A549 (cell line): ENCODE measurements around the gene LRRC3B. TPM values are rescaled to one million over a fixed set of nuclear protein-coding genes. Genes with fewer than 3 reads are reported as not detected.

Experiments
- ATAC-seq, 2 experiments: fragments of 200-7000 bp in 1 of 2; fragments of >200 bp in 1 of 2; cut with Nextera tagmentation in 1 of 2; cut with Tn5 transposase in 1 of 2; 3 replicates each; pipeline versions ENCODE4 v1.8.0 to v1.9.1; 2018 to 2020; ENCODE audit warnings: mild to moderate bottlenecking in 1 of 2, moderate library complexity in 1 of 2
- CTCF ChIA-PET: fragments of 300-600 bp; sonication (Branson Sonifier 250); formaldehyde crosslinking; extraction: SDS; loops from one replicate; lab custom pipeline; 2021; ENCODE audit warnings: antibody characterized with exemption, inconsistent platforms; lab: Yijun Ruan, JAX
- POLR2A ChIA-PET: fragments of 350-600 bp; formaldehyde crosslinking; extraction: SDS; loops from one replicate; lab custom pipeline; 2021; ENCODE audit warnings: antibody characterized with exemption, inconsistent platforms; lab: Yijun Ruan, JAX
- DNase-seq, 2 experiments: peaks; one replicate each; pipeline versions ENCODE4 v3.0.0 to v3.0.0-alpha.2; 2011 to 2016; ENCODE audit warnings: low read depth in 1 of 2, low spot score in 1 of 2
- FAIRE-seq: peaks from 2 replicates; lab custom pipeline; 2011; peaks lifted over from hg19 to GRCh38; lab: Jason Lieb, UNC
- H3K27ac ChIP-seq, 2 experiments: fragments of >200 bp; sonication (Bioruptor Twin); formaldehyde crosslinking; 3 replicates each; pipeline ENCODE4 v1.5.1; 2016 to 2017
- H3K4me1 ChIP-seq: fragments of >200 bp; sonication (Bioruptor Twin); formaldehyde crosslinking; 3 replicates; pipeline ENCODE4 v1.6.1; 2016
- H3K4me2 ChIP-seq: fragments of >200 bp; sonication (Bioruptor Twin); formaldehyde crosslinking; 3 replicates; pipeline ENCODE4 v1.6.1; 2016
- H3K4me3 ChIP-seq: fragments of >200 bp; sonication (Bioruptor Twin); formaldehyde crosslinking; 3 replicates; pipeline ENCODE4 v1.5.1; 2016
- H3K9me3 ChIP-seq: fragments of >200 bp; sonication (Bioruptor Twin); formaldehyde crosslinking; 3 replicates; pipeline ENCODE4 v1.6.1; 2016
- ATOH8 ChIP-seq: fragments of 250-450 bp; sonication (Bioruptor Pico); IDR thresholded peaks from 2 replicates; pipeline ENCODE4 v1.5.0; 2020; ENCODE audit warnings: low read depth, mild to moderate bottlenecking, moderate library complexity
- BHLHE40 ChIP-seq: IDR thresholded peaks from 2 replicates; pipeline ENCODE4 v1.6.1; 2012; ENCODE audit warnings: low read depth, low read length, inconsistent platforms
- CBX2 ChIP-seq: fragments of 200-600 bp; sonication (generic); IDR thresholded peaks from 2 replicates; pipeline ENCODE4 v1.6.1; 2016; ENCODE audit warnings: low read depth, mild to moderate bottlenecking, borderline replicate concordance
- CEBPB ChIP-seq, 2 experiments: fragments of >200 bp in 1 of 2; sonication (Bioruptor Twin) in 1 of 2; formaldehyde crosslinking in 1 of 2; IDR thresholded peaks; 2 replicates each; pipeline ENCODE4 v1.6.1; 2012 to 2016
- E2F6 ChIP-seq: IDR thresholded peaks from 2 replicates; pipeline ENCODE4 v1.6.1; 2012; ENCODE audit warnings: low read depth, borderline replicate concordance
- EHMT2 ChIP-seq: fragments of 200-600 bp; sonication (generic); IDR thresholded peaks from 2 replicates; pipeline ENCODE4 v1.6.1; 2016; ENCODE audit warnings: antibody characterized with exemption, low read depth, mild to moderate bottlenecking, moderate library complexity
- FOXS1 ChIP-seq: fragments of 250-450 bp; sonication (Bioruptor Pico); IDR thresholded peaks from 2 replicates; pipeline ENCODE4 v1.5.0; 2020; ENCODE audit warnings: mild to moderate bottlenecking, moderate library complexity
- HDAC2 ChIP-seq: fragments of 200-600 bp; sonication (generic); IDR thresholded peaks from 2 replicates; pipeline ENCODE4 v1.6.1; 2016
- HMGXB4 ChIP-seq: fragments of 250-450 bp; sonication (Bioruptor Pico); IDR thresholded peaks from 2 replicates; pipeline ENCODE4 v1.5.0; 2021; ENCODE audit warnings: mild to moderate bottlenecking, moderate library complexity, borderline replicate concordance
- HOXA7 ChIP-seq: fragments of 250-450 bp; sonication (Bioruptor Pico); IDR thresholded peaks from 2 replicates; pipeline ENCODE4 v1.5.0; 2020; ENCODE audit warnings: mild to moderate bottlenecking, moderate library complexity
- HOXB13 ChIP-seq: fragments of 250-450 bp; sonication (Bioruptor Pico); IDR thresholded peaks from 2 replicates; pipeline ENCODE4 v1.5.0; 2020; ENCODE audit warnings: low read depth, mild to moderate bottlenecking, moderate library complexity
- HOXB5 ChIP-seq: fragments of 250-450 bp; sonication (Bioruptor Pico); IDR thresholded peaks from 2 replicates; pipeline ENCODE4 v1.5.0; 2020; ENCODE audit warnings: mild to moderate bottlenecking, moderate library complexity
- JUNB ChIP-seq: fragments of >200 bp; sonication (Bioruptor Twin); formaldehyde crosslinking; IDR thresholded peaks from 2 replicates; pipeline ENCODE4 v1.6.1; 2016
- KDM1A ChIP-seq: fragments of 200-600 bp; sonication (generic); IDR thresholded peaks from 2 replicates; pipeline ENCODE4 v1.6.1; 2016; ENCODE audit warnings: low read depth, mild to moderate bottlenecking
- KDM5A ChIP-seq: fragments of 200-600 bp; sonication (generic); IDR thresholded peaks from 2 replicates; pipeline ENCODE4 v1.6.1; 2016; ENCODE audit warnings: antibody characterized with exemption, mild to moderate bottlenecking
- MAFK ChIP-seq: fragments of 450-650 bp; IDR thresholded peaks from 2 replicates; pipeline ENCODE4 v1.6.1; 2014; ENCODE audit not compliant: partially characterized antibody
- NFE2L2 ChIP-seq: fragments of 150-350 bp; conservative IDR thresholded peaks from 2 replicates; pipeline ENCODE4 v1.6.1; 2014; ENCODE audit warnings: low read length
- NPAS2 ChIP-seq: fragments of 250-450 bp; sonication (Bioruptor Pico); IDR thresholded peaks from 2 replicates; pipeline ENCODE4 v1.8.0; 2022; ENCODE audit warnings: mild to moderate bottlenecking, moderate library complexity, borderline replicate concordance
- NR3C1 ChIP-seq: fragments of >200 bp; sonication (Bioruptor Twin); formaldehyde crosslinking; IDR thresholded peaks from 3 replicates; pipeline ENCODE4 v1.6.1; 2017
- RARB ChIP-seq: fragments of 250-450 bp; sonication (Bioruptor Pico); IDR thresholded peaks from 2 replicates; pipeline ENCODE4 v1.8.0; 2021; ENCODE audit warnings: mild to moderate bottlenecking, moderate library complexity
- RCOR1 ChIP-seq: fragments of 150-350 bp; IDR thresholded peaks from 2 replicates; pipeline ENCODE4 v1.6.1; 2014; ENCODE audit warnings: antibody characterized with exemption, low read length, low read depth
- TP53 ChIP-seq: fragments of 250-450 bp; sonication (Bioruptor Pico); IDR thresholded peaks from 2 replicates; pipeline ENCODE4 v1.5.0; 2021; ENCODE audit warnings: mild to moderate bottlenecking, moderate library complexity
- USF2 ChIP-seq: fragments of 450-650 bp; IDR thresholded peaks from 2 replicates; pipeline ENCODE4 v1.6.1; 2014; ENCODE audit warnings: antibody characterized with exemption
- ZC3H11A ChIP-seq: fragments of 450-650 bp; IDR thresholded peaks from 2 replicates; pipeline ENCODE4 v1.6.1; 2014; ENCODE audit warnings: antibody characterized with exemption, mild to moderate bottlenecking
- ZFP36 ChIP-seq: fragments of 450-650 bp; IDR thresholded peaks from 2 replicates; pipeline ENCODE4 v1.6.1; 2014; ENCODE audit warnings: borderline replicate concordance; ENCODE audit not compliant: partially characterized antibody
- ZNF302 ChIP-seq: fragments of 250-450 bp; sonication (Bioruptor Pico); IDR thresholded peaks from 2 replicates; pipeline ENCODE4 v1.9.0; 2021; ENCODE audit warnings: inconsistent platforms, mild to moderate bottlenecking, moderate library complexity
- WGBS: methylation state at CpG from one replicate; pipeline ENCODE4 v1.1.6; 2017; ENCODE audit errors: missing lambda C conversion rate; 5-methylcytosine and 5-hydroxymethylcytosine counted together
- polyA plus RNA-seq, 4 experiments: library from polyadenylated mRNA; depleted of rRNA in 3 of 4; stranded (reverse); fragments of >200 nt; fragmentation: RNase III in 1 of 4; extraction: RNeasy Plus Mini Kit Qiagen cat#74134 plus additional on column Dnase treatment in 1 of 4; gene quantifications; 2 replicates in 3 of 4; 3 replicates in 1 of 4; pipeline ENCODE4 v1.2.3, GENCODE V29; 2011 to 2017

Gene LRRC3B
- polyA plus RNA-seq, 2 of the 4 experiments (the other 2 are of a cell fraction): not detected

- TF ChIP-seq ZNF302 (no peak), ZFP36 (no peak), ATOH8 (CRISPR knock-in tag) (no peak), CBX2 (no peak), HDAC2 (no peak), NPAS2 (CRISPR knock-in tag) (no peak), EHMT2 (no peak)
- TF ChIP-seq, all 56 proteins: peak for 0
Observed at GRCh38 chr3:26628915-26629314, 6.3 kb downstream of the LRRC3B start (continued).

- no peaks in the 10 kb centered on the region for H3K9me3 ChIP-seq
- no peak overlapping the region for H3K4me2 ChIP-seq
- no peak for TF ChIP-seq RCOR1
- TF ChIP-seq NR3C1: no peak
- no peak for TF ChIP-seq CEBPB (IDR thresholded peaks at IDR 0.05)
- no peak for TF ChIP-seq HOXB5 (CRISPR knock-in tag)
- no peak for TF ChIP-seq KDM5A
- no peak for TF ChIP-seq ZC3H11A
- TF ChIP-seq RARB: no peak
- no peak for TF ChIP-seq TP53 (CRISPR knock-in tag)
- TF ChIP-seq FOXS1: no peak
- ChIA-PET POLR2A (no interaction called here), CTCF (no interaction called here)
- no peak overlapping the region for H3K4me3 ChIP-seq
- no peaks in the 10 kb centered on the region for H3K4me1 ChIP-seq
- 8% methylated on average over 4 of the region's 4 CpGs for WGBS
- no peak overlapping the region for H3K27ac ChIP-seq
- FAIRE-seq: no peak
- no peak for ATAC-seq
- DNase-seq: no peak
Observed at GRCh38 chr3:26630669-26631389, 8.3 kb downstream of the LRRC3B start.

- POLR2A ChIA-PET: no interaction called here
- H3K9me3 ChIP-seq: no peaks in the 10 kb centered on the region
- WGBS: 0% methylated on average over 1 of the region's 1 CpG
- ATAC-seq (no peak), FAIRE-seq (no peak), DNase-seq (no peak)
- CTCF ChIA-PET: no interaction called here
- H3K4me1 ChIP-seq: no peaks in the 10 kb centered on the region
- H3K4me3 ChIP-seq: no peak overlapping the region
- H3K27ac ChIP-seq: no peak overlapping the region
- H3K4me2 ChIP-seq: no peak overlapping the region
- TF ChIP-seq KDM5A (no peak), HMGXB4 (CRISPR knock-in tag) (no peak), BHLHE40 (no peak)
Observed at GRCh38 chr3:26631390-26631738, 8.8 kb downstream of the LRRC3B start.

- no peak overlapping the region for H3K4me2 ChIP-seq
- 4% methylated on average over 5 of the region's 5 CpGs for WGBS
- no peak for TF ChIP-seq USF2
- no peak for TF ChIP-seq MAFK
- no peak for TF ChIP-seq E2F6
- TF ChIP-seq ATOH8 (CRISPR knock-in tag): no peak
- no peak for TF ChIP-seq JUNB
- TF ChIP-seq ZNF302: no peak
- no peak for TF ChIP-seq HOXB13 (CRISPR knock-in tag)
- no peak for TF ChIP-seq ZFP36
- TF ChIP-seq HOXA7 (CRISPR knock-in tag): no peak
- TF ChIP-seq RCOR1: no peak
- no peak for TF ChIP-seq KDM1A
- no peak for TF ChIP-seq BHLHE40
- TF ChIP-seq NFE2L2: no peak
- TF ChIP-seq ZC3H11A: no peak
Observed at GRCh38 chr3:26634601-26635000, 12.0 kb downstream of the LRRC3B start.

More at GRCh38 chr3:26634601-26635000, 12.0 kb downstream of the LRRC3B start:
- FAIRE-seq: no peak
- Histone ChIP-seq H3K4me1 (no peaks in the 10 kb centered on the region), H3K4me3 (no peak overlapping the region), H3K9me3 (no peaks in the 10 kb centered on the region), H3K27ac (no peak overlapping the region)
- ChIA-PET POLR2A (no interaction called here), CTCF (no interaction called here)
- no peak for ATAC-seq
- DNase-seq: no peak
